H9 (cell line): Measurements from ENCODE around the gene PLCD3. TPM values are rescaled to one million over a fixed set of nuclear protein-coding genes. Genes with fewer than 3 reads are reported as not detected.

ENCODE experiments used
- DNase-seq: peaks from one replicate; pipeline ENCODE4 v3.0.0-alpha.2; 2017
- H2AFZ ChIP-seq: one replicate; pipeline ENCODE4 v1.6.1; 2013; ENCODE audit warnings: mild to moderate bottlenecking, low read length, control low read depth, moderate library complexity
- H2AK5ac ChIP-seq: 2 replicates; pipeline ENCODE4 v1.6.1; 2013; ENCODE audit warnings: low read length, control low read depth, mixed read lengths; ENCODE audit not compliant: insufficient read length
- H2BK120ac ChIP-seq: one replicate; pipeline ENCODE4 v1.6.1; 2013; ENCODE audit warnings: low read depth, mild to moderate bottlenecking, low read length, control low read depth, inconsistent platforms; ENCODE audit not compliant: poor library complexity, severe bottlenecking
- H2BK12ac ChIP-seq: 2 replicates; pipeline ENCODE4 v1.6.1; 2013; ENCODE audit warnings: low read length, control low read depth, mixed read lengths, low read depth; ENCODE audit not compliant: insufficient read length
- H2BK15ac ChIP-seq: 2 replicates; pipeline ENCODE4 v1.6.1; 2013; ENCODE audit warnings: low read depth, low read length, control low read depth
- H2BK20ac ChIP-seq: one replicate; pipeline ENCODE4 v1.6.1; 2013; ENCODE audit warnings: low read depth, mild to moderate bottlenecking, low read length, control low read depth, inconsistent platforms; ENCODE audit not compliant: poor library complexity, severe bottlenecking
- H2BK5ac ChIP-seq: 2 replicates; pipeline ENCODE4 v1.6.1; 2013; ENCODE audit warnings: low read length, control low read depth, mixed read lengths; ENCODE audit not compliant: insufficient read length
- H3K14ac ChIP-seq: 2 replicates; pipeline ENCODE4 v1.6.1; 2013; ENCODE audit warnings: low read length, control low read depth; ENCODE audit not compliant: insufficient read depth
- H3K18ac ChIP-seq: 2 replicates; pipeline ENCODE4 v1.6.1; 2013; ENCODE audit warnings: low read depth, mild to moderate bottlenecking, mixed read lengths, low read length, control low read depth; ENCODE audit not compliant: insufficient read length
- H3K23ac ChIP-seq: 2 replicates; pipeline ENCODE4 v1.6.1; 2013; ENCODE audit warnings: low read length, control low read depth, mixed read lengths, low read depth; ENCODE audit not compliant: insufficient read length
- H3K23me2 ChIP-seq: 2 replicates; pipeline ENCODE4 v1.6.1; 2013; ENCODE audit warnings: low read depth, mild to moderate bottlenecking, mixed read lengths, low read length, control low read depth; ENCODE audit not compliant: insufficient read length, poor library complexity, severe bottlenecking
- H3K27ac ChIP-seq: 2 replicates; pipeline ENCODE4 v1.5.1; 2013; ENCODE audit warnings: low read length, control low read depth, mixed read lengths, low read depth; ENCODE audit not compliant: insufficient read length
- H3K27me3 ChIP-seq: 2 replicates; pipeline ENCODE4 v1.6.1; 2013; ENCODE audit warnings: low read length, control low read depth, inconsistent platforms; ENCODE audit not compliant: insufficient read depth
- H3K4ac ChIP-seq: 2 replicates; pipeline ENCODE4 v1.6.1; 2013; ENCODE audit warnings: low read depth, mild to moderate bottlenecking, control low read depth, inconsistent platforms, low read length, moderate library complexity
- H3K4me1 ChIP-seq: 2 replicates; pipeline ENCODE4 v1.6.1; 2013; ENCODE audit warnings: low read length, control low read depth, inconsistent platforms; ENCODE audit not compliant: insufficient read depth
- H3K4me2 ChIP-seq: 2 replicates; pipeline ENCODE4 v1.6.1; 2013; ENCODE audit warnings: low read length, control low read depth, mixed read lengths; ENCODE audit not compliant: insufficient read length, insufficient read depth
- H3K56ac ChIP-seq: 2 replicates; pipeline ENCODE4 v1.6.1; 2013; ENCODE audit warnings: low read depth, mild to moderate bottlenecking, mixed read lengths, low read length, control low read depth; ENCODE audit not compliant: insufficient read length
- H3K79me1 ChIP-seq: 2 replicates; pipeline ENCODE4 v1.6.1; 2013; ENCODE audit warnings: low read depth, mild to moderate bottlenecking, moderate library complexity, low read length, control low read depth, inconsistent platforms; ENCODE audit not compliant: insufficient read depth, poor library complexity, severe bottlenecking
- H3K79me2 ChIP-seq: 2 replicates; pipeline ENCODE4 v1.6.1; 2013; ENCODE audit warnings: low read length, control low read depth, inconsistent platforms; ENCODE audit not compliant: insufficient read depth
- H3K9ac ChIP-seq: 2 replicates; pipeline ENCODE4 v1.6.1; 2013; ENCODE audit warnings: low read length, control low read depth, mixed read lengths; ENCODE audit not compliant: insufficient read length; ENCODE audit errors: extremely low read depth
- H3K9me3 ChIP-seq: one replicate; pipeline ENCODE4 v1.6.1; 2013; ENCODE audit warnings: low read depth, low read length, inconsistent platforms; ENCODE audit not compliant: control insufficient read depth
- H3T11ph ChIP-seq: one replicate; pipeline ENCODE4 v1.6.1; 2013; ENCODE audit warnings: mild to moderate bottlenecking, low read length, control low read depth, inconsistent platforms
- H4K20me1 ChIP-seq: one replicate; pipeline ENCODE4 v1.6.1; 2013; ENCODE audit not compliant: control insufficient read depth, insufficient read length, insufficient read depth
- H4K5ac ChIP-seq: 2 replicates; pipeline ENCODE4 v1.6.1; 2013; ENCODE audit warnings: low read depth, mild to moderate bottlenecking, mixed read lengths, low read length, control low read depth; ENCODE audit not compliant: insufficient read length
- H4K8ac ChIP-seq: replicated peaks from 2 replicates; pipeline ENCODE4 v1.6.1; 2013; ENCODE audit warnings: low read length, control low read depth, mixed read lengths, low read depth; ENCODE audit not compliant: insufficient read length
- H4K91ac ChIP-seq: 2 replicates; pipeline ENCODE4 v1.6.1; 2013; ENCODE audit warnings: low read depth, mild to moderate bottlenecking, moderate library complexity, mixed read lengths, low read length, control low read depth; ENCODE audit not compliant: insufficient read length
- H3K27ac Mint-ChIP-seq, 3 experiments: 2 replicates in 2 of 3; 3 replicates in 1 of 3; pipeline ENCODE4 v1.8.0; 2020 to 2021; ENCODE audit warnings: mixed read lengths in 3 of 3, mild to moderate bottlenecking in 1 of 3, moderate library complexity in 1 of 3
- H3K27me3 Mint-ChIP-seq: 2 replicates; pipeline ENCODE4 v1.8.0; 2021; ENCODE audit warnings: low read depth, mild to moderate bottlenecking, moderate library complexity, mixed read lengths
- H3K36me3 Mint-ChIP-seq, 3 experiments: 2 replicates in 2 of 3; 3 replicates in 1 of 3; pipeline ENCODE4 v1.8.0; 2020 to 2021; ENCODE audit warnings: low read depth in 3 of 3, mixed read lengths in 3 of 3; ENCODE audit not compliant: insufficient read depth in 1 of 3
- H3K4me1 Mint-ChIP-seq, 2 experiments: 2 replicates each; pipeline ENCODE4 v1.8.0; 2020; ENCODE audit warnings: mixed read lengths in 2 of 2
- H3K4me3 Mint-ChIP-seq, 2 experiments: 2 replicates in 1 of 2; 3 replicates in 1 of 2; pipeline ENCODE4 v1.8.0; 2020 to 2021; ENCODE audit warnings: mild to moderate bottlenecking in 2 of 2, mixed read lengths in 2 of 2, moderate library complexity in 1 of 2
- H3K9me3 Mint-ChIP-seq, 2 experiments: 2 replicates in 1 of 2; 3 replicates in 1 of 2; pipeline ENCODE4 v1.8.0; 2020; ENCODE audit warnings: mild to moderate bottlenecking in 2 of 2, mixed read lengths in 2 of 2, moderate library complexity in 1 of 2
- WGBS: extraction: QIAGEN DNeasy Blood & Tissue Kit; methylation state at CpG from one replicate; pipeline ENCODE4 v1.1.7; 2013; ENCODE audit warnings: missing lambda C conversion rate, low lambda C conversion rate, mixed read lengths; ENCODE audit not compliant: insufficient read length; ENCODE audit errors: extremely low coverage; 5-methylcytosine and 5-hydroxymethylcytosine counted together
- total RNA-seq: library from RNA; stranded (reverse); gene quantifications from 2 replicates; pipeline ENCODE4 v1.2.1, GENCODE V29; 2021
- TF ChIP-seq, protein P1 (sequence below): fragments of 200-600 bp; sonication (generic); conservative IDR thresholded peaks from 3 replicates; pipeline ENCODE4 v1.8.0; 2021; ENCODE audit warnings: antibody characterized with exemption, mild to moderate bottlenecking

Gene PLCD3
- total RNA-seq, 1 experiment from 2014 or later: 41.6 TPM

DNA sequence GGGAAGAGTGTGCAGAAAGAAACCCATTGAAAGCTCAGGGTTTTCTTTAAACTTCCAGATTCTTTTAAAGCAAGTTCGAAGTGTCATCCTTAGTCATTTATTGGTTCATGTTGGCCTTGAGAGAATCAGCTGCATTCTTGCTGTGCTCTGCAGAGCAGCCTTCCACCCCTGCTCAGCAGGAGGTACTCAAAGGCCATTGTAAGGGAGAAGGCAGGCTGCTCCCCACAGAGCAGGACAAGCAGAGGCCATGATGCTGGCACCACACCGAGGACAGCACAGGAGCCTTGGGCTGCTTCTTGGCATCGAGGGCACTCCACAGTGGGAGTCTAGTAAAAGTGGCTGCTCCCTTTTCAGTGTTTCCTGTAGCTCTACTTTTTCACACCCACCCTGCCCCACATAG lies 41.6 kb downstream of the PLCD3 start:
- no peak overlapping the region for H4K8ac ChIP-seq
- no peak overlapping the region for H4K91ac ChIP-seq
- no peak overlapping the region for H3K4ac ChIP-seq
- no peaks in the 10 kb centered on the region for H3K23me2 ChIP-seq
- H2AFZ ChIP-seq: no peak overlapping the region
- no peaks in the 10 kb centered on the region for H3K79me1 ChIP-seq
- no peaks in the 10 kb centered on the region for H3K27me3 ChIP-seq
- no peak overlapping the region for H2BK15ac ChIP-seq
- no peak overlapping the region for H2BK12ac ChIP-seq
- no peak overlapping the region for H4K5ac ChIP-seq
- no peak overlapping the region for H2BK5ac ChIP-seq
- Mint-ChIP-seq H3K4me3 (no peak overlapping the region), H3K27me3 (no peaks in the 10 kb centered on the region), H3K9me3 (no peaks in the 10 kb centered on the region), H3K27ac (peak overlapping the region; percentile 69 to 81 (median 80); a peak in 4 of 7 replicates), H3K4me1 (peaks cover 11 to 12% of the 10 kb centered on the region in 2 experiments), H3K36me3 (peaks cover 53 to 88% (median 78%) of the 10 kb centered on the region in 3 experiments)
- H3K56ac ChIP-seq: no peak overlapping the region
- no peak overlapping the region for H3K4me2 ChIP-seq
- no peaks in the 10 kb centered on the region for H4K20me1 ChIP-seq
- H2AK5ac ChIP-seq: no peak overlapping the region
- no peak overlapping the region for H3K27ac ChIP-seq
- no peaks in the 10 kb centered on the region for H3K79me2 ChIP-seq
- WGBS: no CpG with 5 or more reads among the region's 3 CpGs
- H3K9me3 ChIP-seq: no peaks in the 10 kb centered on the region
- TF ChIP-seq, protein P1, sequence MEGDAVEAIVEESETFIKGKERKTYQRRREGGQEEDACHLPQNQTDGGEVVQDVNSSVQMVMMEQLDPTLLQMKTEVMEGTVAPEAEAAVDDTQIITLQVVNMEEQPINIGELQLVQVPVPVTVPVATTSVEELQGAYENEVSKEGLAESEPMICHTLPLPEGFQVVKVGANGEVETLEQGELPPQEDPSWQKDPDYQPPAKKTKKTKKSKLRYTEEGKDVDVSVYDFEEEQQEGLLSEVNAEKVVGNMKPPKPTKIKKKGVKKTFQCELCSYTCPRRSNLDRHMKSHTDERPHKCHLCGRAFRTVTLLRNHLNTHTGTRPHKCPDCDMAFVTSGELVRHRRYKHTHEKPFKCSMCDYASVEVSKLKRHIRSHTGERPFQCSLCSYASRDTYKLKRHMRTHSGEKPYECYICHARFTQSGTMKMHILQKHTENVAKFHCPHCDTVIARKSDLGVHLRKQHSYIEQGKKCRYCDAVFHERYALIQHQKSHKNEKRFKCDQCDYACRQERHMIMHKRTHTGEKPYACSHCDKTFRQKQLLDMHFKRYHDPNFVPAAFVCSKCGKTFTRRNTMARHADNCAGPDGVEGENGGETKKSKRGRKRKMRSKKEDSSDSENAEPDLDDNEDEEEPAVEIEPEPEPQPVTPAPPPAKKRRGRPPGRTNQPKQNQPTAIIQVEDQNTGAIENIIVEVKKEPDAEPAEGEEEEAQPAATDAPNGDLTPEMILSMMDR: no peak
- no peak overlapping the region for H3K18ac ChIP-seq
- DNase-seq: no peak
- no peak overlapping the region for H3K23ac ChIP-seq
- H3K9ac ChIP-seq: no peak overlapping the region
- H2BK20ac ChIP-seq: no peak overlapping the region
- H3T11ph ChIP-seq: no peak overlapping the region
- no peak overlapping the region for H3K14ac ChIP-seq
- no peak overlapping the region for H2BK120ac ChIP-seq
- peaks cover 2% of the 10 kb centered on the region; the same call in 1 of the 2 replicates for H3K4me1 ChIP-seq
